HepG2 (cell line): ENCODE measurements around the gene TTLL1. TPM values are rescaled to one million over a fixed set of nuclear protein-coding genes. Genes with fewer than 3 reads are reported as not detected.

Experiments
- DMTF1 ChIP-seq: sonication (generic); formaldehyde crosslinking; IDR thresholded peaks from 2 replicates; pipeline ENCODE4 v1.4.0; 2020; ENCODE audit warnings: mild to moderate bottlenecking, missing genetic modification reagents
- HNF4G ChIP-seq, 2 experiments: sonication (generic) in 1 of 2; formaldehyde crosslinking in 1 of 2; IDR thresholded peaks; 2 replicates each; pipeline versions ENCODE4 v1.4.0 to v1.6.1; 2011 to 2020; ENCODE audit warnings: borderline replicate concordance in 2 of 2, low read depth in 2 of 2, mild to moderate bottlenecking in 2 of 2, low read length in 1 of 2, missing genetic modification reagents in 1 of 2, moderate library complexity in 1 of 2
- JUNB ChIP-seq: sonication (generic); formaldehyde crosslinking; IDR thresholded peaks from 2 replicates; pipeline ENCODE4 v1.8.0; 2022; ENCODE audit warnings: missing genetic modification reagents, mild to moderate bottlenecking, borderline replicate concordance
- KDM5B ChIP-seq: sonication (generic); formaldehyde crosslinking; IDR thresholded peaks from 2 replicates; pipeline ENCODE4 v1.4.0; 2020; ENCODE audit warnings: missing genetic modification reagents, mild to moderate bottlenecking, borderline replicate concordance
- NFYC ChIP-seq: IDR thresholded peaks from 2 replicates; pipeline ENCODE4 v1.6.1; 2016; ENCODE audit warnings: missing genetic modification reagents, missing compliant biosample characterization
- NR0B2 ChIP-seq: sonication (generic); formaldehyde crosslinking; IDR thresholded peaks from 2 replicates; pipeline ENCODE4 v1.4.0; 2020; ENCODE audit warnings: mild to moderate bottlenecking, missing genetic modification reagents
- STAT6 ChIP-seq: sonication (generic); formaldehyde crosslinking; IDR thresholded peaks from 2 replicates; pipeline ENCODE4 v1.4.0; 2020; ENCODE audit warnings: missing genetic modification reagents, mild to moderate bottlenecking, borderline replicate concordance
- ZNF101 ChIP-seq: sonication (generic); formaldehyde crosslinking; IDR thresholded peaks from 2 replicates; pipeline ENCODE4 v1.4.0; 2020; ENCODE audit warnings: mild to moderate bottlenecking, low read depth, missing genetic modification reagents, borderline replicate concordance
- ZNF121 ChIP-seq: sonication (generic); formaldehyde crosslinking; IDR thresholded peaks from 2 replicates; pipeline ENCODE4 v1.5.0; 2020; ENCODE audit warnings: mild to moderate bottlenecking, missing genetic modification reagents
- ZNF142 ChIP-seq: sonication (generic); formaldehyde crosslinking; IDR thresholded peaks from 2 replicates; pipeline ENCODE4 v1.4.0; 2020; ENCODE audit warnings: missing genetic modification reagents
- ZNF280B ChIP-seq: sonication (generic); formaldehyde crosslinking; IDR thresholded peaks from 2 replicates; pipeline ENCODE4 v1.5.0; 2020; ENCODE audit warnings: missing genetic modification reagents, mild to moderate bottlenecking, borderline replicate concordance
- ZNF337 ChIP-seq: sonication (generic); formaldehyde crosslinking; IDR thresholded peaks from 2 replicates; pipeline ENCODE4 v1.5.1; 2020; ENCODE audit warnings: missing genetic modification reagents, low read depth, mild to moderate bottlenecking, borderline replicate concordance
- polyA plus RNA-seq, 8 experiments: library from polyadenylated mRNA; depleted of rRNA in 3 of 8; stranded (reverse) in 7 of 8; unstranded in 1 of 8; fragments of >200 nt; fragmentation: Illumina TruSeq in 4 of 8; extraction: Trizol in 4 of 8; gene quantifications; 2 replicates each; pipeline versions ENCODE4 v1.2.1 to v1.2.3, GENCODE V29; 2011 to 2016; ENCODE audit warnings: low read depth in 4 of 8, missing spikeins in 1 of 8, mixed read lengths in 1 of 8; ENCODE audit not compliant: insufficient read depth in 1 of 8
- total RNA-seq, 5 experiments: library from RNA; depleted of rRNA; stranded (reverse); fragments of >200 nt; fragmentation: Illumina TruSeq; extraction: Trizol; gene quantifications; 2 replicates each; pipeline ENCODE4 v1.2.3, GENCODE V29; 2016; ENCODE audit warnings: low read depth in 1 of 5

The TTLL1 gene
- total and polyA plus RNA-seq, 2 of the 13 experiments (the other 11 are each of a cell fraction or from before 2014, with no cell fraction given), result 1.6 to 5.3 TPM

GRCh38 chr22:43004362-43005035 is 84.7 kb downstream of the TTLL1 start (continued):
- TF ChIP-seq STAT6 (CRISPR knock-in tag) (no peak), ZNF101 (no peak), DMTF1 (CRISPR knock-in tag) (no peak), ZNF142 (CRISPR knock-in tag) (no peak), JUNB (CRISPR knock-in tag) (0 out of 2 replicates have a peak, but pooled peaks have one; percentile 21), NFYC (peak; percentile 18; the same call in 1 of the 2 replicates), HNF4G (IDR thresholded peaks at IDR 0.05; ENCODE audit: borderline replicate concordance, low read depth, low read length) (peak; percentile 53), HNF4G (CRISPR knock-in tag; IDR thresholded peaks at IDR 0.05; ENCODE audit: borderline replicate concordance, low read depth) (no peak), ZNF337 (CRISPR knock-in tag) (no peak), ZNF280B (CRISPR knock-in tag) (no peak), KDM5B (CRISPR knock-in tag) (0 out of 2 replicates have a peak, but pooled peaks have one; percentile 30), ZNF121 (CRISPR knock-in tag) (no peak), NR0B2 (CRISPR knock-in tag) (no peak)
